NCI-H2081 treated with DMSO at 0.1 percent for 48 hours (cell line): ENCODE results near the gene FARSA.
"Not testable (repeated sequence)": the region's sequence is repeated elsewhere in the genome, so short reads cannot be mapped to it uniquely, and the experiment has no call there.

Experiments
- DNase-seq: peaks from one replicate; lab custom pipeline; 2025; lab: John Stamatoyannopoulos, UW

The FARSA gene

GRCh38 chr19:12890299-12890786 lies 43.2 kb downstream of the FARSA start:
- not testable (repeated sequence) for DNase-seq

- no peak for DNase-seq
Observed at GRCh38 chr19:12888006-12888603, 45.4 kb downstream of the FARSA start.

- DNase-seq = no peak
Observed at GRCh38 chr19:12886969-12887747, 46.4 kb downstream of the FARSA start, which contains the start of gene KLF1. Gene KLF1, minus strand, starts transcription at chr19:12887201. Its CDS starts 61 bp downstream, at chr19:12887140.

- no peak for DNase-seq
Observed at GRCh38 chr19:12886651-12886968, 46.9 kb downstream of the FARSA start.

GRCh38 chr19:12885749-12886650 lies 47.5 kb downstream of the FARSA start:
- DNase-seq = no peak

GRCh38 chr19:12884926-12885748 lies 48.4 kb downstream of the FARSA start:
- DNase-seq = peak; percentile 62

- DNase-seq = no peak
Observed at GRCh38 chr19:12884627-12884925, 48.9 kb downstream of the FARSA start.

GRCh38 chr19:12884202-12884601 lies 49.3 kb downstream of the FARSA start:
- DNase-seq = no peak

- DNase-seq = no peak
Observed at GRCh38 chr19:12882589-12882988, 50.9 kb downstream of the FARSA start.

- DNase-seq = peak; percentile 88
Observed at GRCh38 chr19:12881172-12881808, 52.2 kb downstream of the FARSA start, which contains the start of gene DNASE2. Gene DNASE2, minus strand, starts transcription at chr19:12881449. Its CDS starts 74 bp downstream, at chr19:12881375.

GRCh38 chr19:12880551-12881171 lies 52.9 kb downstream of the FARSA start:
- DNase-seq = no peak

GRCh38 chr19:12875086-12875485 lies 58.4 kb downstream of the FARSA start:
- DNase-seq = no peak

- DNase-seq = no peak
Observed at GRCh38 chr19:12873891-12874745, 59.4 kb downstream of the FARSA start.

GRCh38 chr19:12872941-12873890 lies 60.3 kb downstream of the FARSA start:
- DNase-seq = no peak
